Measurements from ENCODE around the gene YBX3.

- no peak for TF ChIP-seq CTCF (IDR thresholded peaks at IDR 0.05 in 8 of 11, conservative IDR thresholded peaks at IDR 0.05 in 3 of 11)
- TF ChIP-seq POLR2A (IDR thresholded peaks at IDR 0.05) = no peak
- TF ChIP-seq POLR2AphosphoS5 (IDR thresholded peaks at IDR 0.05) = no peak
Measured at GRCh38 chr12:10747730-10748129, 24.6 kb upstream of the YBX3 start.
